Measurements from ENCODE around the gene EHBP1L1.

Gene EHBP1L1

GRCh38 chr11:65579291-65579690 is 3.4 kb downstream of the EHBP1L1 start:
- 89 to 93% methylated on average over 4 of the region's 4 CpGs for WGBS, 2 experiments
- H3K4me3 ChIP-seq (ENCODE audit: insufficient read depth, low read depth, low read length), result no peak overlapping the region

GRCh38 chr11:65580031-65580692 is 4.3 kb downstream of the EHBP1L1 start:
- WGBS, 2 experiments, result 93 to 94% methylated on average over 19 of the region's 19 CpGs
- H3K4me1 ChIP-seq (ENCODE audit: control insufficient read depth, insufficient read depth, low read length), result peaks cover 6% of the 10 kb centered on the region
- no peaks in the 10 kb centered on the region for H3K36me3 ChIP-seq (ENCODE audit: control insufficient read depth, insufficient read depth, low read length)
- H3K9me3 ChIP-seq (ENCODE audit: control insufficient read depth, low read length), result no peaks in the 10 kb centered on the region
- no peak overlapping the region for H3K4me3 ChIP-seq (ENCODE audit: insufficient read depth, low read depth, low read length)
- H3K27ac ChIP-seq (ENCODE audit: insufficient read depth, low read depth, low read length, poor library complexity, severe bottlenecking), result no peak overlapping the region
- peaks cover 50% of the 10 kb centered on the region for H3K27me3 ChIP-seq (ENCODE audit: control insufficient read depth, insufficient read depth, low read length, poor library complexity, severe bottlenecking)

More at GRCh38 chr11:65579291-65579690, 3.4 kb downstream of the EHBP1L1 start:
- H3K27me3 ChIP-seq (ENCODE audit: control insufficient read depth, insufficient read depth, low read length, poor library complexity, severe bottlenecking), result peaks cover 50% of the 10 kb centered on the region
- no peak overlapping the region for H3K27ac ChIP-seq (ENCODE audit: insufficient read depth, low read depth, low read length, poor library complexity, severe bottlenecking)
- peaks cover 2% of the 10 kb centered on the region for H3K4me1 ChIP-seq (ENCODE audit: control insufficient read depth, insufficient read depth, low read length)
- H3K9me3 ChIP-seq (ENCODE audit: control insufficient read depth, low read length), result no peaks in the 10 kb centered on the region
- no peaks in the 10 kb centered on the region for H3K36me3 ChIP-seq (ENCODE audit: control insufficient read depth, insufficient read depth, low read length)

GRCh38 chr11:65580756-65581155 is 4.9 kb downstream of the EHBP1L1 start:
- Histone ChIP-seq H3K4me1 (ENCODE audit: control insufficient read depth, insufficient read depth, low read length) (peaks cover 6% of the 10 kb centered on the region), H3K4me3 (ENCODE audit: insufficient read depth, low read depth, low read length) (no peak overlapping the region), H3K27ac (ENCODE audit: insufficient read depth, low read depth, low read length, poor library complexity, severe bottlenecking) (no peak overlapping the region), H3K27me3 (ENCODE audit: control insufficient read depth, insufficient read depth, low read length, poor library complexity, severe bottlenecking) (peaks cover 50% of the 10 kb centered on the region), H3K9me3 (ENCODE audit: control insufficient read depth, low read length) (no peaks in the 10 kb centered on the region), H3K36me3 (ENCODE audit: control insufficient read depth, insufficient read depth, low read length) (no peaks in the 10 kb centered on the region)
- WGBS, 2 experiments, result 92 to 93% methylated on average over 7 to 8 of the region's 8 CpGs

- H3K4me1 ChIP-seq (ENCODE audit: control insufficient read depth, insufficient read depth, low read length), result peaks cover 11% of the 10 kb centered on the region
- H3K27ac ChIP-seq (ENCODE audit: insufficient read depth, low read depth, low read length, poor library complexity, severe bottlenecking), result no peak overlapping the region
- no peak overlapping the region for H3K4me3 ChIP-seq (ENCODE audit: insufficient read depth, low read depth, low read length)
- WGBS, 2 experiments, result 89 to 94% methylated on average over 3 of the region's 3 CpGs
- H3K36me3 ChIP-seq (ENCODE audit: control insufficient read depth, insufficient read depth, low read length), result no peaks in the 10 kb centered on the region
- H3K27me3 ChIP-seq (ENCODE audit: control insufficient read depth, insufficient read depth, low read length, poor library complexity, severe bottlenecking), result peaks cover 46% of the 10 kb centered on the region
- H3K9me3 ChIP-seq (ENCODE audit: control insufficient read depth, low read length), result no peaks in the 10 kb centered on the region
Observed at GRCh38 chr11:65581928-65582327, 6.1 kb downstream of the EHBP1L1 start.

- Histone ChIP-seq H3K36me3 (ENCODE audit: control insufficient read depth, insufficient read depth, low read length) (no peaks in the 10 kb centered on the region), H3K27me3 (ENCODE audit: control insufficient read depth, insufficient read depth, low read length, poor library complexity, severe bottlenecking) (peaks cover 43% of the 10 kb centered on the region), H3K9me3 (ENCODE audit: control insufficient read depth, low read length) (no peaks in the 10 kb centered on the region), H3K4me1 (ENCODE audit: control insufficient read depth, insufficient read depth, low read length) (peaks cover 23% of the 10 kb centered on the region), H3K4me3 (ENCODE audit: insufficient read depth, low read depth, low read length) (no peak overlapping the region), H3K27ac (ENCODE audit: insufficient read depth, low read depth, low read length, poor library complexity, severe bottlenecking) (no peak overlapping the region)
- 93 to 94% methylated on average over 10 of the region's 10 CpGs for WGBS, 2 experiments
Observed at GRCh38 chr11:65583589-65583988, 7.7 kb downstream of the EHBP1L1 start.

GRCh38 chr11:65584106-65584505 is 8.3 kb downstream of the EHBP1L1 start:
- no peaks in the 10 kb centered on the region for H3K36me3 ChIP-seq (ENCODE audit: control insufficient read depth, insufficient read depth, low read length)
- no peak overlapping the region for H3K27ac ChIP-seq (ENCODE audit: insufficient read depth, low read depth, low read length, poor library complexity, severe bottlenecking)
- H3K9me3 ChIP-seq (ENCODE audit: control insufficient read depth, low read length), result no peaks in the 10 kb centered on the region
- H3K4me1 ChIP-seq (ENCODE audit: control insufficient read depth, insufficient read depth, low read length), result peaks cover 23% of the 10 kb centered on the region
- H3K4me3 ChIP-seq (ENCODE audit: insufficient read depth, low read depth, low read length), result no peak overlapping the region
- H3K27me3 ChIP-seq (ENCODE audit: control insufficient read depth, insufficient read depth, low read length, poor library complexity, severe bottlenecking), result peaks cover 43% of the 10 kb centered on the region
- WGBS, 2 experiments, result 90 to 91% methylated on average over 8 of the region's 8 CpGs

- peak overlapping the region; percentile 13 for H3K4me3 ChIP-seq (ENCODE audit: insufficient read depth, low read depth, low read length)
- H3K9me3 ChIP-seq (ENCODE audit: control insufficient read depth, low read length), result no peaks in the 10 kb centered on the region
- H3K27ac ChIP-seq (ENCODE audit: insufficient read depth, low read depth, low read length, poor library complexity, severe bottlenecking), result no peak overlapping the region
- WGBS, 2 experiments, result 45 to 50% methylated on average over 46 of the region's 46 CpGs
- H3K36me3 ChIP-seq (ENCODE audit: control insufficient read depth, insufficient read depth, low read length), result no peaks in the 10 kb centered on the region
- H3K27me3 ChIP-seq (ENCODE audit: control insufficient read depth, insufficient read depth, low read length, poor library complexity, severe bottlenecking), result peaks cover 43% of the 10 kb centered on the region
- peaks cover 23% of the 10 kb centered on the region for H3K4me1 ChIP-seq (ENCODE audit: control insufficient read depth, insufficient read depth, low read length)
Observed at GRCh38 chr11:65584723-65585171, 8.9 kb downstream of the EHBP1L1 start.

- Histone ChIP-seq H3K36me3 (ENCODE audit: control insufficient read depth, insufficient read depth, low read length) (no peaks in the 10 kb centered on the region), H3K27ac (ENCODE audit: insufficient read depth, low read depth, low read length, poor library complexity, severe bottlenecking) (no peak overlapping the region), H3K9me3 (ENCODE audit: control insufficient read depth, low read length) (no peaks in the 10 kb centered on the region), H3K4me3 (ENCODE audit: insufficient read depth, low read depth, low read length) (no peak overlapping the region), H3K4me1 (ENCODE audit: control insufficient read depth, insufficient read depth, low read length) (peaks cover 23% of the 10 kb centered on the region), H3K27me3 (ENCODE audit: control insufficient read depth, insufficient read depth, low read length, poor library complexity, severe bottlenecking) (peaks cover 50% of the 10 kb centered on the region)
- 68 to 69% methylated on average over 51 of the region's 51 CpGs for WGBS, 2 experiments
Observed at GRCh38 chr11:65585396-65586246, 9.8 kb downstream of the EHBP1L1 start.

- Histone ChIP-seq H3K27me3 (ENCODE audit: control insufficient read depth, insufficient read depth, low read length, poor library complexity, severe bottlenecking) (peaks cover 56% of the 10 kb centered on the region), H3K9me3 (ENCODE audit: control insufficient read depth, low read length) (no peaks in the 10 kb centered on the region), H3K4me3 (ENCODE audit: insufficient read depth, low read depth, low read length) (no peak overlapping the region), H3K36me3 (ENCODE audit: control insufficient read depth, insufficient read depth, low read length) (no peaks in the 10 kb centered on the region), H3K4me1 (ENCODE audit: control insufficient read depth, insufficient read depth, low read length) (peaks cover 25% of the 10 kb centered on the region), H3K27ac (ENCODE audit: insufficient read depth, low read depth, low read length, poor library complexity, severe bottlenecking) (no peak overlapping the region)
- 89 to 91% methylated on average over 4 of the region's 4 CpGs for WGBS, 2 experiments
Observed at GRCh38 chr11:65586247-65586630, 10.4 kb downstream of the EHBP1L1 start.

GRCh38 chr11:65586676-65587075 is 10.8 kb downstream of the EHBP1L1 start:
- Histone ChIP-seq H3K4me3 (ENCODE audit: insufficient read depth, low read depth, low read length) (no peak overlapping the region), H3K27me3 (ENCODE audit: control insufficient read depth, insufficient read depth, low read length, poor library complexity, severe bottlenecking) (peaks cover 61% of the 10 kb centered on the region), H3K27ac (ENCODE audit: insufficient read depth, low read depth, low read length, poor library complexity, severe bottlenecking) (no peak overlapping the region), H3K9me3 (ENCODE audit: control insufficient read depth, low read length) (no peaks in the 10 kb centered on the region), H3K36me3 (ENCODE audit: control insufficient read depth, insufficient read depth, low read length) (no peaks in the 10 kb centered on the region), H3K4me1 (ENCODE audit: control insufficient read depth, insufficient read depth, low read length) (peaks cover 28% of the 10 kb centered on the region)
- 45 to 53% methylated on average over 2 of the region's 2 CpGs for WGBS, 2 experiments
